GM10248 (cell line): Measurements from ENCODE around the gene LPCAT1.
"Not testable (repeated sequence)": the region's sequence is repeated elsewhere in the genome, so short reads cannot be mapped to it uniquely, and the experiment has no call there.

Experiments
- CTCF ChIA-PET: fragments of 300-600 bp; sonication (Branson Sonifier 250); formaldehyde crosslinking; extraction: SDS; loops from one replicate; lab custom pipeline; 2021; ENCODE audit warnings: antibody characterized with exemption; lab: Yijun Ruan, JAX
- POLR2A ChIA-PET: fragments of 350-650 bp; sonication (Branson Sonifier 250); formaldehyde crosslinking; extraction: SDS; loops from one replicate; lab custom pipeline; 2020; ENCODE audit warnings: antibody characterized with exemption; lab: Yijun Ruan, JAX
- DNase-seq: peaks from one replicate; pipeline ENCODE4 v3.0.0; 2012; ENCODE audit errors: extremely low spot score
- TF ChIP-seq, protein P1 (sequence below): IDR thresholded peaks from 2 replicates; pipeline ENCODE4 v1.5.1; 2012; ENCODE audit warnings: mild to moderate bottlenecking, low read depth; ENCODE audit errors: extremely low read depth, missing control alignments, control extremely low read depth

LPCAT1 gene

GRCh38 chr5:1428107-1428506, 95.7 kb downstream of the LPCAT1 start:
- no peak for DNase-seq
- ChIA-PET POLR2A (no interaction called here), CTCF (no interaction called here)
- TF ChIP-seq, protein P1, sequence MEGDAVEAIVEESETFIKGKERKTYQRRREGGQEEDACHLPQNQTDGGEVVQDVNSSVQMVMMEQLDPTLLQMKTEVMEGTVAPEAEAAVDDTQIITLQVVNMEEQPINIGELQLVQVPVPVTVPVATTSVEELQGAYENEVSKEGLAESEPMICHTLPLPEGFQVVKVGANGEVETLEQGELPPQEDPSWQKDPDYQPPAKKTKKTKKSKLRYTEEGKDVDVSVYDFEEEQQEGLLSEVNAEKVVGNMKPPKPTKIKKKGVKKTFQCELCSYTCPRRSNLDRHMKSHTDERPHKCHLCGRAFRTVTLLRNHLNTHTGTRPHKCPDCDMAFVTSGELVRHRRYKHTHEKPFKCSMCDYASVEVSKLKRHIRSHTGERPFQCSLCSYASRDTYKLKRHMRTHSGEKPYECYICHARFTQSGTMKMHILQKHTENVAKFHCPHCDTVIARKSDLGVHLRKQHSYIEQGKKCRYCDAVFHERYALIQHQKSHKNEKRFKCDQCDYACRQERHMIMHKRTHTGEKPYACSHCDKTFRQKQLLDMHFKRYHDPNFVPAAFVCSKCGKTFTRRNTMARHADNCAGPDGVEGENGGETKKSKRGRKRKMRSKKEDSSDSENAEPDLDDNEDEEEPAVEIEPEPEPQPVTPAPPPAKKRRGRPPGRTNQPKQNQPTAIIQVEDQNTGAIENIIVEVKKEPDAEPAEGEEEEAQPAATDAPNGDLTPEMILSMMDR = no peak

- ChIA-PET POLR2A (no interaction called here), CTCF (no interaction called here)
- DNase-seq = no peak
- TF ChIP-seq, protein P1 = no peak
Observed at GRCh38 chr5:1424716-1425115, 99.0 kb downstream of the LPCAT1 start.

GRCh38 chr5:1423901-1424603, 99.7 kb downstream of the LPCAT1 start:
- CTCF ChIA-PET = no interaction called here
- TF ChIP-seq, protein P1 = no peak
- no peak for DNase-seq

GRCh38 chr5:1422522-1422921, 101.2 kb downstream of the LPCAT1 start:
- DNase-seq, POLR2A ChIA-PET, CTCF ChIA-PET: not testable (repeated sequence)

More at GRCh38 chr5:1423901-1424603, 99.7 kb downstream of the LPCAT1 start:
- POLR2A ChIA-PET = no interaction called here

DNA sequence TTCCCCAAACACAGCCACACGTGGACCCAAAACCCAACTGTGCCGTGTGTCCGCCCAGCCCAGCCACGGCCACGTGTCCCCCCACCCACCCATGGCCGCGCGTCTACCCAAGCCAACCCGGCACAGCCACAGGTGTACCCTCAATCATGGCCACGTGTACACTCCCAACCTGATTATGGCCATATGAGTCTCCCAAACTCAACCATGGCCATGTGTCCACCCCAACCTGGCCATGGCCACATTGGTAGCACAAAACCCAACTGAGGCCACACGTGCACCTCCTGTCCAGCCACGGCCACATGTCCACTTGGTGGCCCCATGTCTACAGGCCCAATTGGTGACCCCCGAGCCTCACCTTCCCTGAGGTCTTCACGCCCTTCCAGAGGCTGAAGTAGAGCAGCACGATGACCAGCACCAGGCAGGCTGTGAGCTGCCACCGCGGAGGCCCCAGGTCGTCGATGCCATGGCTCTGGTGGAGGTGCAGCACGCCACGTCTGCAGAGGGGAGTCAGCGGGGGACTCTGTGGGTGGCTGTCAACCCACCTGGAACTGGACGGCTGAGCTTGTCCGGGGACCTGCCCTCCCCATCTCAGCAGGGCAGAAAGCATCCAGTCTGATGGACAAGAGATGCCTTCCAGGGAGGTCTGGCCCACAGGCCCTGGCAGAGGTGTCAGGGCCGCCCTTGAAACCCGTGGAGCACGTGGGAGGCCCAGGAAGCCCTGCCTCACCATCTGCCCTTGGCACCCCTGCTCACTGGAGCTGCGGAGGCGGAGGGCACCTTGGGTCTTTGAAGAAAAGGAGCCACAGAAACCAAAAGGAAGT, 102.0 kb downstream of the LPCAT1 start:
- CTCF ChIA-PET = no interaction called here
- no peak for DNase-seq
- TF ChIP-seq, protein P1 = no peak
- POLR2A ChIA-PET = no interaction called here

DNA sequence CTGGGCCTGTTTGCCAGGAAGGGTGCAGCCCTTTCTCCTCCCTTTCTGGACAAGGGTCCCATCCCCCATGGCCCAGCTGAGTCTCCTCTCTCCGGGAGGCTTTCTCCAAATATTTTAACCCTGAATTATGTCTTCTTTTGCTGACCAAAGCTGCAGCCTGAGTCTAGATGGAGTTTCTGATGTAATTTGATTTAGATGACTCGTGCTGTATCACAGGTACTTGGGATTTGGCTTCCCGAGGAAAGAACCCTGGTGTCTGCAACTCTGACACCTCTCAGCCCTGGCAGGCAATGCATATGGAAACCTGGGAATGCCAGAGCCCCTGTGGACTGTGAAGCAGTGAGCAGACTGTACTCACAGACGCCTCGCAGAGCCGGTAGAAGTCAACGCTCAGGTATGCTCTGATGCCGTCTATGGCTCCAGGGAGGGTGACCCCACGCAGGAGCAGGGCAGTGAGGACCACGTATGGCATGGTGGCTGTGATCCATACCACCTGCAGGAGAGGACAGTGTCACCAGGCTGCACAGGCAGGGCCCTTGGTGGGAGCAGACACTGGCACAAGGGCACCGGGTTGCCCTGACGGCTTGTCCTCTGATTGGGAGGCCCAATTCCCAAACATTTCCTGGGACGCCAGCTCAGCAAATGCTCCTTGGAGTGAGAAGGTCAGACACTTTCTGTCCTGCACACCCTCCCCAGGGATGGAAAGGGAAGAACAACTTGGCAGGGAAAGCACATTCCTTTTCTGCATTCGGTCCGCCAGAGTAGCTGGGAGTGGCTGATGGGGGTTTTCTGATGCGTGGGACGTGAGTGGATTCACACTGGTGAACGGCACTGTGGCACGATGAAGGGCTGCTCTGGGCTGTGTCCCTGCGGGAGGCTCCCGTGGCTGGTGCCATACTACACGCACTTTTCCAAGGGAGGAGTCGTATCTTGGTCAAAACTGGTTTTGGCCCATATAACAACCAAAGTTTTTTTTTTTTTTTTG, 103.3 kb downstream of the LPCAT1 start:
- ChIA-PET CTCF (no interaction called here), POLR2A (no interaction called here)
- TF ChIP-seq, protein P1 = no peak
- no peak for DNase-seq
